Measurements from ENCODE around the gene ODF2.
A peak's percentile ranks its signal among the peaks of the same experiment; 100 is the strongest.
"Not testable (repeated sequence)": the region's sequence is repeated elsewhere in the genome, so short reads cannot be mapped to it uniquely, and the experiment has no call there.

Gene ODF2

GRCh38 chr9:128424268-128424780, 31.5 kb upstream of the ODF2 start:
- DNase-seq, result no peak

GRCh38 chr9:128428644-128429512, 26.9 kb upstream of the ODF2 start:
- no peak for DNase-seq

GRCh38 chr9:128429513-128430086, 26.2 kb upstream of the ODF2 start:
- peak; percentile 49 for DNase-seq

- DNase-seq, result no peak
These were observed 24.6 kb upstream of the ODF2 start for GRCh38 chr9:128431207-128431606.

GRCh38 chr9:128434340-128434739, 21.5 kb upstream of the ODF2 start:
- no peak for DNase-seq

GRCh38 chr9:128435611-128436010, 20.2 kb upstream of the ODF2 start:
- DNase-seq, result no peak

- peak; percentile 36 for DNase-seq
These were observed 17.3 kb upstream of the ODF2 start for GRCh38 chr9:128438343-128439109.

GRCh38 chr9:128439273-128439672, 16.5 kb upstream of the ODF2 start:
- DNase-seq, result no peak

GRCh38 chr9:128442150-128442549, 13.7 kb upstream of the ODF2 start:
- DNase-seq, result no peak

GRCh38 chr9:128446505-128446904, 9.3 kb upstream of the ODF2 start:
- not testable (repeated sequence) for DNase-seq

- DNase-seq, result no peak
These were observed 7.1 kb upstream of the ODF2 start for GRCh38 chr9:128448746-128449145.

GRCh38 chr9:128454991-128455390, 815 bp upstream of the ODF2 start:
- no peak for DNase-seq

GRCh38 chr9:128456613-128457061, 831 bp downstream of the ODF2 start:
- DNase-seq, result peak; percentile 44

GRCh38 chr9:128457207-128457606, 1.4 kb downstream of the ODF2 start:
- no peak for DNase-seq

- no peak for DNase-seq
These were observed 3.2 kb downstream of the ODF2 start for GRCh38 chr9:128459011-128459410.

GRCh38 chr9:128469070-128469469, 13.3 kb downstream of the ODF2 start:
- DNase-seq, result no peak

- DNase-seq, result no peak
These were observed 14.8 kb downstream of the ODF2 start for GRCh38 chr9:128470560-128470959.

- no peak for DNase-seq
These were observed 17.3 kb downstream of the ODF2 start for GRCh38 chr9:128473104-128473503.

GRCh38 chr9:128475867-128476266, 20.1 kb downstream of the ODF2 start:
- DNase-seq, result no peak

GRCh38 chr9:128479262-128479661, 23.5 kb downstream of the ODF2 start:
- no peak for DNase-seq

- no peak for DNase-seq
These were observed 25.8 kb downstream of the ODF2 start for GRCh38 chr9:128481561-128481960.

GRCh38 chr9:128482186-128482585, 26.4 kb downstream of the ODF2 start:
- no peak for DNase-seq

- DNase-seq, result no peak
These were observed 29.0 kb downstream of the ODF2 start for GRCh38 chr9:128484686-128485413.

Measured in DMS 273 treated with DMSO at 0.1 percent for 48 hours (cell line).